Hindlimb muscle (tissue), 1 donor: Measurements from ENCODE around the gene ATP6V1A. TPM values are rescaled to one million over a fixed set of nuclear protein-coding genes. Genes with fewer than 3 reads are reported as not detected.

ENCODE experiments used
- DNase-seq: peaks from one replicate; pipeline ENCODE4 v3.0.0-alpha.2; 2013
- polyA plus RNA-seq: library from polyadenylated mRNA; unstranded; fragments of 120-200 nt; gene quantifications from one replicate; pipeline ENCODE4 v1.2.1, GENCODE V29; 2013; ENCODE audit not compliant: insufficient read length

ATP6V1A gene
- polyA plus RNA-seq, result 14.7 TPM

- DNase-seq, result peak; percentile 94
These were observed at the start of gene ATP6V1A for GRCh38 chr3:113746548-113747282. TSS of gene ATP6V1A (plus strand) at chr3:113747035. CDS start at chr3:113778754, 31,719 bp downstream.

GRCh38 chr3:113697500-113698090 lies 49.2 kb upstream of the ATP6V1A start:
- no peak for DNase-seq

- DNase-seq, result no peak
These were observed 48.6 kb upstream of the ATP6V1A start for GRCh38 chr3:113698213-113698742.

- peak; percentile 4 for DNase-seq
These were observed 47.9 kb upstream of the ATP6V1A start for GRCh38 chr3:113698956-113699355.

- no peak for DNase-seq
These were observed 39.0 kb upstream of the ATP6V1A start for GRCh38 chr3:113707835-113708234.

- DNase-seq, result no peak
These were observed 34.7 kb upstream of the ATP6V1A start for GRCh38 chr3:113712129-113712528.

GRCh38 chr3:113714702-113715101 lies 32.1 kb upstream of the ATP6V1A start:
- DNase-seq, result no peak

- no peak for DNase-seq
These were observed 29.5 kb upstream of the ATP6V1A start for GRCh38 chr3:113717308-113717707.

GRCh38 chr3:113717818-113718217 lies 29.0 kb upstream of the ATP6V1A start:
- DNase-seq, result no peak

GRCh38 chr3:113719294-113719693 lies 27.5 kb upstream of the ATP6V1A start:
- DNase-seq, result no peak

- DNase-seq, result no peak
These were observed 27.1 kb upstream of the ATP6V1A start for GRCh38 chr3:113719758-113720157.

- no peak for DNase-seq
These were observed 25.2 kb upstream of the ATP6V1A start for GRCh38 chr3:113721636-113722035.

- DNase-seq, result no peak
These were observed 18.2 kb upstream of the ATP6V1A start for GRCh38 chr3:113728661-113729060.

GRCh38 chr3:113730550-113730949 lies 16.3 kb upstream of the ATP6V1A start:
- DNase-seq, result no peak

- no peak for DNase-seq
These were observed 15.1 kb upstream of the ATP6V1A start for GRCh38 chr3:113731694-113732093.

GRCh38 chr3:113736548-113737089 lies 10.2 kb upstream of the ATP6V1A start:
- peak; percentile 76 for DNase-seq

- no peak for DNase-seq
These were observed 5.7 kb upstream of the ATP6V1A start for GRCh38 chr3:113741086-113741485.

- no peak for DNase-seq
These were observed 5.2 kb upstream of the ATP6V1A start for GRCh38 chr3:113741620-113742019.

- DNase-seq, result no peak
These were observed 3.7 kb upstream of the ATP6V1A start for GRCh38 chr3:113743006-113743630.

GRCh38 chr3:113744941-113745755 lies 1.7 kb upstream of the ATP6V1A start:
- peak; percentile 89 for DNase-seq

- peak; percentile 96 for DNase-seq
These were observed 883 bp upstream of the ATP6V1A start, which contains the start of gene NAA50 for GRCh38 chr3:113745756-113746547. TSS of gene NAA50 (minus strand) at chr3:113746249. CDS start at chr3:113745949, 300 bp downstream.
